B cell (primary cell): ENCODE results near the gene MRPL28. TPM values are rescaled to one million over a fixed set of nuclear protein-coding genes. Genes with fewer than 3 reads are reported as not detected.
A peak's percentile ranks its signal among the peaks of the same experiment; 100 is the strongest.
"Not testable (repeated sequence)": the region's sequence is repeated elsewhere in the genome, so short reads cannot be mapped to it uniquely, and the experiment has no call there.

Source experiments
- ATAC-seq: fragments of 200-7000 bp; cut with Tn5 transposase; one replicate; pipeline ENCODE4 v1.10.0; 2021; ENCODE audit warnings: low read depth, mild to moderate bottlenecking, moderate number of reproducible peaks, moderate library complexity
- CTCF ChIA-PET: fragments of 350-600 bp; sonication (Branson Sonifier 250); formaldehyde crosslinking; loops from one replicate; lab custom pipeline; 2021; ENCODE audit warnings: antibody characterized with exemption, inconsistent platforms; lab: Charles Lee
- POLR2A ChIA-PET: fragments of 350-600 bp; sonication (Branson Sonifier 250); formaldehyde crosslinking; loops from one replicate; lab custom pipeline; 2021; ENCODE audit warnings: antibody characterized with exemption; lab: Charles Lee
- DNase-seq: peaks from one replicate; pipeline ENCODE4 v3.0.0; 2013
- H2AFZ ChIP-seq: 2 replicates; pipeline ENCODE4 v1.6.1; 2012; ENCODE audit warnings: mild to moderate bottlenecking, low read depth, low read length; ENCODE audit not compliant: insufficient read depth, poor library complexity, severe bottlenecking
- H3K27ac ChIP-seq, 2 donors: 1 replicate in 1 of 2; 2 replicates in 1 of 2; pipeline ENCODE4 v1.5.1; 2012 to 2013; ENCODE audit warnings: low read length in 2 of 2, mild to moderate bottlenecking in 2 of 2, moderate library complexity in 1 of 2
- H3K27me3 ChIP-seq, 4 experiments: fragments of 200-600 bp in 1 of 4; sonication (generic) in 1 of 4; replicated peaks in 1 of 4; 1 replicate in 2 of 4; 2 replicates in 2 of 4; pipeline versions ENCODE4 v1.6.1 to v1.7.0; 2013 to 2016; ENCODE audit warnings: low read length in 3 of 4, mild to moderate bottlenecking in 2 of 4, mixed read lengths in 1 of 4, moderate library complexity in 1 of 4; ENCODE audit not compliant: insufficient read depth in 4 of 4, control insufficient read depth in 3 of 4; ENCODE audit errors: control extremely low read depth in 1 of 4
- H3K36me3 ChIP-seq, 2 experiments: replicated peaks in 1 of 2; 1 replicate in 1 of 2; 2 replicates in 1 of 2; pipeline versions ENCODE4 v1.6.1 to v1.7.1; 2013; ENCODE audit warnings: low read length in 1 of 2; ENCODE audit not compliant: insufficient read depth in 2 of 2, control insufficient read depth in 1 of 2; ENCODE audit errors: control extremely low read depth in 1 of 2, extremely low read depth in 1 of 2
- H3K4me1 ChIP-seq, 2 donors: fragments of 200-600 bp in 1 of 2; sonication (generic) in 1 of 2; 1 replicate in 1 of 2; 2 replicates in 1 of 2; pipeline versions ENCODE4 v1.5.1 to v1.6.1; 2013 to 2017; ENCODE audit warnings: low read length in 2 of 2; ENCODE audit not compliant: control insufficient read depth in 2 of 2, insufficient read depth in 2 of 2
- H3K4me2 ChIP-seq: replicated peaks from 2 replicates; pipeline ENCODE3; 2012; ENCODE audit warnings: mild to moderate bottlenecking, low read depth, low read length; ENCODE audit not compliant: poor library complexity, severe bottlenecking
- H3K4me3 ChIP-seq, 5 experiments: fragments of 200-600 bp in 1 of 5; sonication (generic) in 1 of 5; 1 replicate in 3 of 5; 2 replicates in 2 of 5; pipeline versions ENCODE4 v1.5.1 to v1.7.0; 2011 to 2016; ENCODE audit warnings: low read length in 4 of 5, mild to moderate bottlenecking in 4 of 5, low read depth in 2 of 5, control low read depth in 1 of 5, moderate library complexity in 1 of 5; ENCODE audit not compliant: insufficient read depth in 1 of 5; ENCODE audit errors: control extremely low read depth in 1 of 5, extremely low read depth in 1 of 5
- H3K79me2 ChIP-seq: fragments of 200-600 bp; sonication (generic); one replicate; pipeline ENCODE4 v1.6.0; 2016; ENCODE audit warnings: low read length; ENCODE audit not compliant: control insufficient read depth, insufficient read depth
- H3K9ac ChIP-seq: fragments of 200-600 bp; sonication (generic); 2 replicates; pipeline ENCODE4 v1.6.1; 2017; ENCODE audit warnings: mild to moderate bottlenecking, low read length, moderate library complexity
- H3K9me3 ChIP-seq, 3 donors: one replicate each; pipeline versions ENCODE4 v1.6.1 to v1.7.1; 2013; ENCODE audit warnings: low read length in 2 of 3; ENCODE audit not compliant: control insufficient read depth in 2 of 3, insufficient read depth in 1 of 3; ENCODE audit errors: control extremely low read depth in 1 of 3
- H4K20me1 ChIP-seq: 2 replicates; pipeline ENCODE4 v1.6.0; 2012; ENCODE audit warnings: mild to moderate bottlenecking, low read length; ENCODE audit not compliant: insufficient read depth, control insufficient read depth, poor library complexity, severe bottlenecking
- H3K27ac Mint-ChIP-seq: one replicate; pipeline ENCODE4 v1.8.0; 2021; ENCODE audit warnings: mixed read lengths
- H3K27me3 Mint-ChIP-seq: one replicate; pipeline ENCODE4 v1.8.0; 2021; ENCODE audit warnings: mixed read lengths
- H3K4me1 Mint-ChIP-seq: one replicate; pipeline ENCODE4 v1.8.0; 2021; ENCODE audit warnings: mixed read lengths
- H3K4me3 Mint-ChIP-seq: one replicate; pipeline ENCODE4 v1.8.0; 2021; ENCODE audit warnings: mixed read lengths
- H3K9me3 Mint-ChIP-seq: one replicate; pipeline ENCODE4 v1.8.0; 2022; ENCODE audit warnings: mixed read lengths; ENCODE audit not compliant: insufficient read depth
- EZH2 ChIP-seq: IDR thresholded peaks from 2 replicates; pipeline ENCODE4 v1.6.1; 2012; ENCODE audit warnings: borderline replicate concordance, low read depth, mild to moderate bottlenecking, moderate library complexity, low read length; ENCODE audit not compliant: insufficient read depth, poor library complexity, severe bottlenecking
- WGBS: methylation state at CpG from one replicate; pipeline ENCODE4 v1.1.5; 2013; ENCODE audit warnings: missing lambda C conversion rate; ENCODE audit not compliant: insufficient coverage; 5-methylcytosine and 5-hydroxymethylcytosine counted together
- intact Hi-C: fragments of 100-400 bp; cut with micrococcal nuclease; formaldehyde crosslinking; loops from one replicate; pipeline ENCODE4 v1.10.0; 2022
- polyA plus RNA-seq: library from polyadenylated mRNA; depleted of rRNA; stranded (reverse); fragments of >200 nt; gene quantifications from 2 replicates; pipeline ENCODE4 v1.2.3, GENCODE V29; 2012
- total RNA-seq, 2 donors: library from RNA; stranded (reverse); fragments of 120-200 nt in 1 of 2; gene quantifications; 1 replicate in 1 of 2; 2 replicates in 1 of 2; pipeline versions ENCODE4 v1.2.3 to v1.2.4, GENCODE V29; 2013 to 2022
- TF ChIP-seq, protein P1 (sequence below): fragments of 200-600 bp; IDR thresholded peaks from one replicate; pipeline ENCODE4 v1.8.0; 2022; ENCODE audit warnings: antibody characterized with exemption, mild to moderate bottlenecking

MRPL28 gene
- total and polyA plus RNA-seq, 2 donors (not counting 1 experiment from before 2014, with no cell fraction given): 44.3 to 67.7 TPM

DNA sequence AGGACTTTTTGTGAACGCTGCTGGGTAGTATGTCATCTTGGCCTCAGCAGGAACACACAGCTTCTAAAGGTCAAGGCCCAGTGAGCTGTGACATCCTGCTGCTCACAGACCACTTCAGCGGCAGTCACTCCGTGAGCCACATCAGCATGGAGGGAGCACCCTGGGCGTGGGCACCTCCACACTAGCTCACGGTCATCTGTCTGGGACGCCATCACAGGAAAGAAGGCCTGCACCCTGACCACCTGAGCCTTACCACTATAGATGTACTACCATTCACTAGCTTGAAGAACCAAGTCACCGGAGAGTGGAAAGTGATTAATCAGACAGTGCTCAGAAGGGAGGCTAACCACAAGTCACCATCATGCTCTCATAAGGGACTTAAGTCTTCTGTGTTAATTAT is 21.1 kb downstream of the MRPL28 start:
- H3K9me3 Mint-ChIP-seq: no peaks in the 10 kb centered on the region
- TF ChIP-seq, protein P1, sequence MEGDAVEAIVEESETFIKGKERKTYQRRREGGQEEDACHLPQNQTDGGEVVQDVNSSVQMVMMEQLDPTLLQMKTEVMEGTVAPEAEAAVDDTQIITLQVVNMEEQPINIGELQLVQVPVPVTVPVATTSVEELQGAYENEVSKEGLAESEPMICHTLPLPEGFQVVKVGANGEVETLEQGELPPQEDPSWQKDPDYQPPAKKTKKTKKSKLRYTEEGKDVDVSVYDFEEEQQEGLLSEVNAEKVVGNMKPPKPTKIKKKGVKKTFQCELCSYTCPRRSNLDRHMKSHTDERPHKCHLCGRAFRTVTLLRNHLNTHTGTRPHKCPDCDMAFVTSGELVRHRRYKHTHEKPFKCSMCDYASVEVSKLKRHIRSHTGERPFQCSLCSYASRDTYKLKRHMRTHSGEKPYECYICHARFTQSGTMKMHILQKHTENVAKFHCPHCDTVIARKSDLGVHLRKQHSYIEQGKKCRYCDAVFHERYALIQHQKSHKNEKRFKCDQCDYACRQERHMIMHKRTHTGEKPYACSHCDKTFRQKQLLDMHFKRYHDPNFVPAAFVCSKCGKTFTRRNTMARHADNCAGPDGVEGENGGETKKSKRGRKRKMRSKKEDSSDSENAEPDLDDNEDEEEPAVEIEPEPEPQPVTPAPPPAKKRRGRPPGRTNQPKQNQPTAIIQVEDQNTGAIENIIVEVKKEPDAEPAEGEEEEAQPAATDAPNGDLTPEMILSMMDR: no peak
- no peak for TF ChIP-seq EZH2
- peaks cover 0 to 4% (median 0%) of the 10 kb centered on the region in 3 donors for H3K9me3 ChIP-seq
- intact Hi-C loops: no loop called here
- no peak overlapping the region for H3K4me3 ChIP-seq
- 46% methylated on average over 4 of the region's 7 CpGs for WGBS
- H3K27ac Mint-ChIP-seq: peak overlapping the region; percentile 79
- H3K4me1 Mint-ChIP-seq: peaks cover 42% of the 10 kb centered on the region
- no peak overlapping the region for H3K9ac ChIP-seq
- H3K4me3 Mint-ChIP-seq: peak overlapping the region; percentile 6
- no peak for ATAC-seq
- peak overlapping the region in 1 of 2 donors; percentile 9 for H3K27ac ChIP-seq
- no peaks in the 10 kb centered on the region for H3K27me3 Mint-ChIP-seq
- ChIA-PET CTCF (interaction anchor here (0.7 to 2.3 kb wide), 2 partner anchors 73 to 242 kb away, joined by 3 to 6 read pairs; no protein-coding TSS in a partner anchor), POLR2A (interaction anchor here (0.6 kb wide), 1 partner anchor 10 kb away, joined by 3 read pairs; no protein-coding TSS in a partner anchor)
- H3K36me3 ChIP-seq: peaks cover 2 to 22% of the 10 kb centered on the region in 2 experiments
- no peak overlapping the region for H2AFZ ChIP-seq
- peaks cover 17 to 32% of the 10 kb centered on the region in 2 donors for H3K4me1 ChIP-seq
- peaks cover 81% of the 10 kb centered on the region for H4K20me1 ChIP-seq
- H3K79me2 ChIP-seq: peaks cover 71% of the 10 kb centered on the region
- peak; percentile 8 for DNase-seq
- no peaks in the 10 kb centered on the region for H3K27me3 ChIP-seq
- peak overlapping the region; percentile 11 for H3K4me2 ChIP-seq

DNA sequence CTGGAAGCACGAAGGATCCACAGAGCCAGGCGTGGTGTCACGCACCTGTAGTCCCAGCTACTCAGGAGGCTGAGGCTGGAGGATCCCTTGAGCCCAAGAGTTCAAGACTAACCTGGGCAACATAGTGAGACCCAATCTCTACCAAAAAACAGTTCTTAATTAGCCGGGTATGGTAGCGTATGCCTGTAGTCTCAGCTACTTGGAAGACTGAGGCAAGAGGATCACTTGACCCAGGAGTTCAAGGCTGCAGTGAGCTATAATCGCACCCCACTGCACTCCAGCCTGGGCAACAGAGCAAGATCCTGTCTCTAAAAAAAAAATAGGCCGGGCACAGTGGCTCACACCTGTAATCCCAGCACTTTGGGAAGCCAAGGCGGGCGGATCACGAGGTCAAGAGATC is 21.8 kb downstream of the MRPL28 start:
- CTCF ChIA-PET: interaction anchor here (0.7 to 2.3 kb wide), 2 partner anchors 74 to 241 kb away, joined by 3 to 6 read pairs; no protein-coding TSS in a partner anchor
- Histone ChIP-seq H3K4me1 (peaks cover 16 to 30% of the 10 kb centered on the region in 2 donors), H4K20me1 (peaks cover 78% of the 10 kb centered on the region), H3K4me2 (peak overlapping the region; percentile 24), H3K79me2 (peaks cover 78% of the 10 kb centered on the region), H3K36me3 (peaks cover 2 to 25% of the 10 kb centered on the region in 2 experiments)
- H3K27ac Mint-ChIP-seq, H2AFZ ChIP-seq, H3K9ac ChIP-seq, H3K27ac ChIP-seq, H3K27me3 Mint-ChIP-seq, H3K9me3 ChIP-seq, POLR2A ChIA-PET, DNase-seq, intact Hi-C loops, H3K9me3 Mint-ChIP-seq, H3K4me3 ChIP-seq, ATAC-seq, H3K27me3 ChIP-seq, H3K4me3 Mint-ChIP-seq: not testable (repeated sequence)
- WGBS: 95% methylated on average over 6 of the region's 10 CpGs
- H3K4me1 Mint-ChIP-seq: peaks cover 40% of the 10 kb centered on the region
